ENCODE results near the gene GUCD1. TPM values are rescaled to one million over a fixed set of nuclear protein-coding genes. Genes with fewer than 3 reads are reported as not detected.

Gene GUCD1
- total RNA-seq, 1 experiment from 2014 or later: 87.4 TPM

DNA sequence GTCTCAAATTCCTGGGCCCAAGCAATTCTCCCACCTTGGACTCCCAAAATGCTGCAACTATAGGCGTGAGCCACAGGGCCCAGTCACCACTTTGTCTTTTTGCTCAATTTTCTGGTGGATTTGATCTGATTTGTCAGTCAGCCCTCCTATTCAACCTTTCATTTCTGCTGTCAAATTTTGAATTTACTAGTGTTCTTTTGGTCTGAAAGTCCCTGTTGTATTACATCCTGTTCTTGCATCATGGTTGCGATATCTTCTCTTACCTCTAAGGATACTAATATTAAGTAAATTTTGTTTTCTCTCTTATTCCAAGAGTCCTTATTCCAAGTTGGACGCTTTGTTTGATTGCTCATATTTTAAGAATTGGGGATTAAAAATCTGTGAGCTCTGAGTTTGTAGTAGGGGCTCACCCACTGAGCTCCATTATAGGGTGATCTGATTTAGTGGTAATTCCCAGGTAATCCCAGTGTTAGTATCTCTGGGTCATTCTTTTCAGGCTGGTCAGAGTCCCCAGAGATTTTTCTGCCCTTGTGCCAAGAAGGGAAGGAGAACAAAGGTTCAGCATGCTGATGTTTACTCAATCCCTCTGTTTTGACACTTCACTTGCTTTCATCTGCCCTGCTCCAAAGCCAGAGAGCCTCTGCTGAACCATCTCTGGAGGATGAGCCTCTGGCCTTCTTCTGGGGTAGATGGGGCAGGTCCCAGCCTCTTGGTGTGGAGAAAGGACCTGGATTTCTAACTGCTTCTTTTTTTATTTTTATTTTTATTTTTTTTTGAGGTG is 49.8 kb downstream of the GUCD1 start:
- H3K4ac ChIP-seq (ENCODE audit: low read depth, low read length): no peak overlapping the region
- no peaks in the 10 kb centered on the region for H3K23me2 ChIP-seq (ENCODE audit: insufficient read length, low read depth, low read length, poor library complexity, severe bottlenecking)
- Mint-ChIP-seq H3K9me3 (no peaks in the 10 kb centered on the region; a peak in 1 of 5 replicates), H3K4me1 (peaks cover 38 to 46% of the 10 kb centered on the region in 2 experiments), H3K27me3 (ENCODE audit: low read depth) (peaks cover 6% of the 10 kb centered on the region), H3K36me3 (ENCODE audit: insufficient read depth in 1 of 3, low read depth in 3 of 3) (no peaks in the 10 kb centered on the region), H3K27ac (no peak overlapping the region), H3K4me3 (no peak overlapping the region)
- H3K27me3 ChIP-seq (ENCODE audit: insufficient read depth, low read length): no peaks in the 10 kb centered on the region
- no peak overlapping the region for H3K56ac ChIP-seq (ENCODE audit: insufficient read length, low read depth, low read length)
- no peak overlapping the region for H3K27ac ChIP-seq (ENCODE audit: insufficient read length, low read depth, low read length)
- WGBS (ENCODE audit: extremely low coverage, insufficient read length, low lambda C conversion rate): no CpG with 5 or more reads among the region's 3 CpGs
- no peak overlapping the region for H3K4me2 ChIP-seq (ENCODE audit: insufficient read depth, insufficient read length, low read length)
- no peaks in the 10 kb centered on the region for H3K79me2 ChIP-seq (ENCODE audit: insufficient read depth, low read length)
- no peak overlapping the region for H3K23ac ChIP-seq (ENCODE audit: insufficient read length, low read depth, low read length)
- H4K5ac ChIP-seq (ENCODE audit: insufficient read length, low read depth, low read length): no peak overlapping the region
- no peak overlapping the region for H3T11ph ChIP-seq (ENCODE audit: low read length)
- TF ChIP-seq, protein P1, sequence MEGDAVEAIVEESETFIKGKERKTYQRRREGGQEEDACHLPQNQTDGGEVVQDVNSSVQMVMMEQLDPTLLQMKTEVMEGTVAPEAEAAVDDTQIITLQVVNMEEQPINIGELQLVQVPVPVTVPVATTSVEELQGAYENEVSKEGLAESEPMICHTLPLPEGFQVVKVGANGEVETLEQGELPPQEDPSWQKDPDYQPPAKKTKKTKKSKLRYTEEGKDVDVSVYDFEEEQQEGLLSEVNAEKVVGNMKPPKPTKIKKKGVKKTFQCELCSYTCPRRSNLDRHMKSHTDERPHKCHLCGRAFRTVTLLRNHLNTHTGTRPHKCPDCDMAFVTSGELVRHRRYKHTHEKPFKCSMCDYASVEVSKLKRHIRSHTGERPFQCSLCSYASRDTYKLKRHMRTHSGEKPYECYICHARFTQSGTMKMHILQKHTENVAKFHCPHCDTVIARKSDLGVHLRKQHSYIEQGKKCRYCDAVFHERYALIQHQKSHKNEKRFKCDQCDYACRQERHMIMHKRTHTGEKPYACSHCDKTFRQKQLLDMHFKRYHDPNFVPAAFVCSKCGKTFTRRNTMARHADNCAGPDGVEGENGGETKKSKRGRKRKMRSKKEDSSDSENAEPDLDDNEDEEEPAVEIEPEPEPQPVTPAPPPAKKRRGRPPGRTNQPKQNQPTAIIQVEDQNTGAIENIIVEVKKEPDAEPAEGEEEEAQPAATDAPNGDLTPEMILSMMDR (conservative IDR thresholded peaks at IDR 0.05): no peak
- H3K4me1 ChIP-seq (ENCODE audit: insufficient read depth, low read length): no peaks in the 10 kb centered on the region; the same call in 1 of the 2 replicates
- H2BK20ac ChIP-seq (ENCODE audit: low read depth, low read length, poor library complexity, severe bottlenecking): no peak overlapping the region
- no peak overlapping the region for H4K91ac ChIP-seq (ENCODE audit: insufficient read length, low read depth, low read length)
- no peak overlapping the region for H2BK5ac ChIP-seq (ENCODE audit: insufficient read length, low read length)
- H4K8ac ChIP-seq (replicated peaks; ENCODE audit: insufficient read length, low read depth, low read length): no peak overlapping the region
- no peak overlapping the region for H3K9ac ChIP-seq (ENCODE audit: extremely low read depth, insufficient read length, low read length)
- H2BK12ac ChIP-seq (ENCODE audit: insufficient read length, low read depth, low read length): no peak overlapping the region
- no peak overlapping the region for H2AK5ac ChIP-seq (ENCODE audit: insufficient read length, low read length)
- no peak overlapping the region for H3K14ac ChIP-seq (ENCODE audit: insufficient read depth, low read length)
- no peaks in the 10 kb centered on the region for H4K20me1 ChIP-seq (ENCODE audit: control insufficient read depth, insufficient read depth, insufficient read length)
- DNase-seq: no peak
- H2AFZ ChIP-seq (ENCODE audit: low read length): no peak overlapping the region
- no peaks in the 10 kb centered on the region for H3K9me3 ChIP-seq (ENCODE audit: control insufficient read depth, low read depth, low read length)
- no peak overlapping the region for H2BK15ac ChIP-seq (ENCODE audit: low read depth, low read length)
- H3K79me1 ChIP-seq (ENCODE audit: insufficient read depth, low read depth, low read length, poor library complexity, severe bottlenecking): no peaks in the 10 kb centered on the region
- H2BK120ac ChIP-seq (ENCODE audit: low read depth, low read length, poor library complexity, severe bottlenecking): no peak overlapping the region
- H3K18ac ChIP-seq (ENCODE audit: insufficient read length, low read depth, low read length): no peak overlapping the region
